Endothelial cell of umbilical vein (primary cell): ENCODE measurements around the gene CD63. TPM values are rescaled to one million over a fixed set of nuclear protein-coding genes. Genes with fewer than 3 reads are reported as not detected.

Experiments
- BruUV-seq: library from RNA; stranded (reverse); fragments of 400-500 nt; replicated peaks from 2 replicates; lab custom pipeline; 2021; lab: Mats Ljungman, UMichigan
- CTCF ChIA-PET: fragments of 300-600, 350-600 bp; sonication (Branson Sonifier 250); formaldehyde crosslinking; loops from one replicate; lab custom pipeline; 2021; ENCODE audit warnings: antibody characterized with exemption, inconsistent platforms; lab: Charles Lee
- POLR2A ChIA-PET: fragments of 300-600, 350-600 bp; sonication (Branson Sonifier 250); formaldehyde crosslinking; loops from one replicate; lab custom pipeline; 2021; ENCODE audit warnings: antibody characterized with exemption, inconsistent platforms; lab: Charles Lee
- DNase-seq: peaks from one replicate; pipeline ENCODE4 v3.0.0-alpha.2; 2011; ENCODE audit warnings: low read depth, low spot score
- FAIRE-seq: peaks from 2 replicates; lab custom pipeline; 2011; peaks lifted over from hg19 to GRCh38; lab: Jason Lieb, UNC
- H2AFZ ChIP-seq: 2 replicates; pipeline ENCODE4 v1.6.0; 2012; ENCODE audit warnings: low read depth, low read length, control low read depth, inconsistent platforms
- H3K27ac ChIP-seq: 2 replicates; pipeline ENCODE4 v1.5.1; 2011; ENCODE audit warnings: low read depth, mild to moderate bottlenecking, control low read depth, low read length, moderate library complexity; ENCODE audit not compliant: insufficient read depth
- H3K27me3 ChIP-seq, 2 experiments: 2 replicates each; pipeline versions ENCODE4 v1.6.0 to v1.6.1; 2011; ENCODE audit warnings: low read length in 2 of 2, mixed read lengths in 1 of 2; ENCODE audit not compliant: control insufficient read depth in 2 of 2, insufficient read depth in 2 of 2
- H3K36me3 ChIP-seq, 2 experiments: 2 replicates in 1 of 2; 3 replicates in 1 of 2; pipeline ENCODE4 v1.5.1; 2011; ENCODE audit warnings: low read length in 2 of 2, mild to moderate bottlenecking in 1 of 2, moderate library complexity in 1 of 2; ENCODE audit not compliant: control insufficient read depth in 2 of 2, insufficient read depth in 2 of 2; ENCODE audit errors: extremely low read depth in 1 of 2
- H3K4me1 ChIP-seq: 3 replicates; pipeline ENCODE4 v1.5.1; 2011; ENCODE audit warnings: mild to moderate bottlenecking, low read length; ENCODE audit not compliant: control insufficient read depth, insufficient read depth; ENCODE audit errors: extremely low read depth
- H3K4me2 ChIP-seq: 2 replicates; pipeline ENCODE4 v1.6.1; 2011; ENCODE audit warnings: low read length, control low read depth, mixed read lengths; ENCODE audit not compliant: insufficient read depth
- H3K4me3 ChIP-seq, 3 experiments: fragments of 200-600 bp in 1 of 3; sonication (generic), shearing (Covaris generic) in 1 of 3; replicated peaks in 1 of 3; 2 replicates each; pipeline ENCODE4 v1.5.1; 2011 to 2016; ENCODE audit warnings: control low read depth in 3 of 3, low read length in 3 of 3, mild to moderate bottlenecking in 2 of 3, inconsistent platforms in 1 of 3, low read depth in 1 of 3, moderate library complexity in 1 of 3; ENCODE audit not compliant: insufficient read depth in 1 of 3
- H3K79me2 ChIP-seq: 2 replicates; pipeline ENCODE4 v1.6.0; 2012; ENCODE audit warnings: low read length, inconsistent platforms; ENCODE audit not compliant: control insufficient read depth, insufficient read depth
- H3K9ac ChIP-seq: replicated peaks from 2 replicates; pipeline ENCODE3; 2011; ENCODE audit warnings: low read length, control low read depth; ENCODE audit not compliant: insufficient read depth; ENCODE audit errors: extremely low read depth
- H3K9me1 ChIP-seq: replicated peaks from 3 replicates; pipeline ENCODE4 v1.6.0; 2011; ENCODE audit warnings: mild to moderate bottlenecking, low read length; ENCODE audit not compliant: control insufficient read depth, insufficient read depth; ENCODE audit errors: extremely low read depth
- H3K9me3 ChIP-seq: replicated peaks from 2 replicates; pipeline ENCODE4 v1.5.1; 2012; ENCODE audit warnings: low read length, inconsistent platforms; ENCODE audit not compliant: control insufficient read depth, insufficient read depth
- H4K20me1 ChIP-seq: replicated peaks from 2 replicates; pipeline ENCODE3; 2011; ENCODE audit warnings: mild to moderate bottlenecking, low read length; ENCODE audit not compliant: control insufficient read depth, insufficient read depth; ENCODE audit errors: extremely low read depth
- CTCF ChIP-seq, 2 donors: IDR thresholded peaks; 1 replicate in 1 of 2; 2 replicates in 1 of 2; pipeline ENCODE4 v1.5.1; 2011; ENCODE audit warnings: low read length in 2 of 2, mild to moderate bottlenecking in 2 of 2, moderate library complexity in 2 of 2, control low read depth in 1 of 2, inconsistent platforms in 1 of 2, low read depth in 1 of 2; ENCODE audit not compliant: insufficient read depth in 1 of 2; ENCODE audit errors: extremely low read depth in 1 of 2
- EZH2 ChIP-seq: IDR thresholded peaks from 2 replicates; pipeline ENCODE4 v1.6.1; 2012; ENCODE audit warnings: borderline replicate concordance, low read depth, mild to moderate bottlenecking, moderate library complexity, low read length, inconsistent platforms; ENCODE audit not compliant: severe bottlenecking
- FOS ChIP-seq: IDR thresholded peaks from 2 replicates; pipeline ENCODE4 v1.6.1; 2011; ENCODE audit warnings: mild to moderate bottlenecking, low read length, moderate library complexity, borderline replicate concordance; ENCODE audit not compliant: insufficient read depth
- GATA2 ChIP-seq: IDR thresholded peaks from 2 replicates; pipeline ENCODE4 v1.7.0; 2011; ENCODE audit warnings: low read depth, mild to moderate bottlenecking, moderate library complexity, mixed read lengths, low read length; ENCODE audit not compliant: insufficient read length, insufficient read depth
- JUN ChIP-seq: IDR thresholded peaks from 2 replicates; pipeline ENCODE4 v1.6.1; 2011; ENCODE audit warnings: borderline replicate concordance, low read depth; ENCODE audit not compliant: insufficient read length, insufficient read depth
- MYC ChIP-seq: IDR thresholded peaks from one replicate; pipeline ENCODE4 v1.6.1; 2011; ENCODE audit warnings: mild to moderate bottlenecking, low read depth, low read length
- POLR2A ChIP-seq: IDR thresholded peaks from 2 replicates; pipeline ENCODE4 v1.6.1; 2012; ENCODE audit warnings: low read depth, mild to moderate bottlenecking, control low read depth, low read length
- POLR2AphosphoS5 ChIP-seq: IDR thresholded peaks from 2 replicates; pipeline ENCODE4 v1.6.1; 2012; ENCODE audit warnings: low read depth, mild to moderate bottlenecking, control low read depth, low read length, moderate library complexity; ENCODE audit not compliant: insufficient read depth
- dilution Hi-C: fragments of 300-500 bp; cut with MboI; formaldehyde crosslinking; loops from one replicate; pipeline ENCODE4 v1.15.0; 2019; ENCODE audit warnings: low sequenced_read_pairs; ENCODE audit not compliant: extremely low pct_ligation_motif_present
- intact Hi-C: fragments of 100-400 bp; cut with micrococcal nuclease; formaldehyde crosslinking; loops from one replicate; pipeline ENCODE4 v1.10.0; 2022
- polyA plus RNA-seq, 4 experiments: library from polyadenylated mRNA; depleted of rRNA in 3 of 4; stranded (reverse) in 3 of 4; unstranded in 1 of 4; fragments of >200 nt; gene quantifications; 2 replicates each; pipeline versions ENCODE4 v1.2.1 to v1.2.3, GENCODE V29; 2011 to 2012; ENCODE audit warnings: missing spikeins in 1 of 4
- total RNA-seq: library from RNA; stranded (reverse); gene quantifications from 2 replicates; pipeline ENCODE4 v1.2.3, GENCODE V29; 2021

Gene CD63
- total and polyA plus RNA-seq, 2 donors (not counting 3 experiments of a cell fraction or from before 2014, with no cell fraction given) = 1,054 to 1,429 TPM

- Histone ChIP-seq H3K4me3 (no peak overlapping the region), H3K9ac (no peak overlapping the region), H3K9me3 (no peaks in the 10 kb centered on the region), H3K4me2 (no peak overlapping the region), H2AFZ (no peak overlapping the region), H3K4me1 (no peaks in the 10 kb centered on the region), H3K27me3 (peaks cover 15 to 22% of the 10 kb centered on the region in 2 experiments), H4K20me1 (no peaks in the 10 kb centered on the region), H3K9me1 (no peaks in the 10 kb centered on the region), H3K36me3 (no peaks in the 10 kb centered on the region), H3K79me2 (no peaks in the 10 kb centered on the region), H3K27ac (no peak overlapping the region)
- intact Hi-C loops = loop anchor here (5.0 kb wide), 1 partner anchor 41 kb away; no protein-coding TSS in a partner anchor
- FAIRE-seq (no peak), DNase-seq (no peak)
- no TSS peak for BruUV-seq
- CTCF ChIA-PET = no interaction called here
- TF ChIP-seq JUN (no peak), CTCF (IDR thresholded peaks at IDR 0.05; ENCODE audit: extremely low read depth in 1 of 2, insufficient read depth in 1 of 2, low read depth in 1 of 2, low read length in 2 of 2) (no peak), FOS (no peak), GATA2 (no peak), POLR2A (no peak), EZH2 (no peak), POLR2AphosphoS5 (no peak), MYC (no peak)
- POLR2A ChIA-PET = no interaction called here
- dilution Hi-C loops = no loop called here
Measured at GRCh38 chr12:55703288-55703687, 25.5 kb downstream of the CD63 start.
